Dermis blood vessel endothelial cell (primary cell): ENCODE results near the gene CLCN5. TPM values are rescaled to one million over a fixed set of nuclear protein-coding genes. Genes with fewer than 3 reads are reported as not detected.
A peak's percentile ranks its signal among the peaks of the same experiment; 100 is the strongest.

Source experiments
- DNase-seq: peaks from one replicate; pipeline ENCODE4 v3.0.0; 2010
- total RNA-seq: library from RNA; depleted of rRNA; stranded (reverse); fragments of >200 nt; gene quantifications from 2 replicates; pipeline ENCODE4 v1.2.3, GENCODE V29; 2014

The CLCN5 gene
- total RNA-seq, 1 donor from 2014 or later, result 8.7 TPM

DNA sequence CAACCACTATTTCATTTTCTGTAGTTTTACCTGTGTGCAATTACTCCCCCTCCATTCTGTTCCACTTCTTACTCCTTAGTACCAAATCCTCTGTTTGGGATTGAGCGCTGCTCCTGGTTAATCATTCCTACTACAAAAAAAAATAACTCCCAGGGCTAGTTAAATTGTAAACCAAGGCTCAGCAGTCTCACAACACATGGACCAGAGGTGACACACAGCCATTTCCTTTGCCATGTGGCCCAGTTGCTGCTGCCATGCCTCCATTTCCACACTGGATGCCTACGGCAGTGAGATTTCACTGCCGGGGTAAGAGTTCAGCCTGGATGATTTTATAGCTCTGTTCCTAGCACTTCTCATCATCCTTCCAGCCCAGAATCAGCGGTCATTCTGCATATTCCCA lies 171.2 kb downstream of the CLCN5 start:
- no peak for DNase-seq

DNA sequence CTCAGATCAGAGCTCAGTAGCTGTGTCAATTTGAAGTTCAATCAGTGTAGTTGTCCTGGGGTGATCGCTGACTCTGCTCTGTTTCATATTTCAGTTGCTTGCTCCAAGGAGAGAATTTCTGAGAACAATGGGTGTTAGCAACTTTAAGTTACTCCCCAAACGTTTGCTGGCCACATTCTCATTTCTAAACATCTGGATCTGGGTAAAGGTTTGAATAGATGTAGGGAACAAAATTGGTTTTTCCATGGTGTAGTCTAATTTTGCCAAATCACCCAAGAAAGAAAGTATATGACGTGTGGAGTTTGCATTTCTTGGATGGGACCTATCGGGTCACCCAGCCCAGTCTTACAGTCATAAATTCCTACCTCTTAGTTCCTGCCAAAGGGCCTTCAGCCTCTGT lies 174.7 kb downstream of the CLCN5 start:
- no peak for DNase-seq

DNA sequence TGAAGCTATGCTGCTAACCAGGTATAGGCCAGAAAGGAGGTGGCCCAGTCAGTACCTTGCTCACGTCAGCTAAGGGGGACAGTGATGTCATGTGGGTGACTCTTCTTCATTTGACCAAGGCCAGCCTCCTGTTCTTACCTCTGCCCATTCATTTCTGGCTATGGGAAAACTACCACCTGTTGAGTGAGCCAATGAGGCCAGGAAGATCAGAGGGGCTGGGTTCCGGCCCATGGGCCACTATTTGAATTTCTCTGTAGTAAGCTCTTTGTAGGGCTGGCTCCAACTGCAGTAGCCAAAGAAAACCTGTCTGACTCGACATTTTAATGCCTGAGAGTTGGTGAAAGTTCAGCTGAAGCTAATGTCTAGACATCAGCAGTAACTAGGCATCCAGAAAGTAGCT lies 175.8 kb downstream of the CLCN5 start:
- DNase-seq, result no peak

DNA sequence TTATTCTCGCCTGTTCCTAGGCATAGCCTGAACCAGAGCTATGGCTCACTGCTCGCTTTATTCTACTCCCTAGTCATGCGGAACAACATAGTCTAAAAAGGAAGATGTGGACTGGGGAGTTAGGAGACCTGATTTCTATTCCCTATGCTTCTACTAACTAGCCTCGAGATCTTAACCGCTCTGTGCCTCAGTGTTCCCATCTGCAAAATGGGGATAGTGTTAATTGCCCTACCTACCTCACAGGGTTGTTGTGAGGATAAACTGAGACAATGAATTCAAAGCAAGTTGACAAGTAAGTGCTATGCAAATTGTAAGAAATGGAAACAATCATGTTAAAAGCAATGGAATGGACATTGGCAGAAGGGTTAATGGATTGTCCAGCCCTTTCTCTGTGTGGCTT lies 176.4 kb downstream of the CLCN5 start:
- no peak for DNase-seq

DNA sequence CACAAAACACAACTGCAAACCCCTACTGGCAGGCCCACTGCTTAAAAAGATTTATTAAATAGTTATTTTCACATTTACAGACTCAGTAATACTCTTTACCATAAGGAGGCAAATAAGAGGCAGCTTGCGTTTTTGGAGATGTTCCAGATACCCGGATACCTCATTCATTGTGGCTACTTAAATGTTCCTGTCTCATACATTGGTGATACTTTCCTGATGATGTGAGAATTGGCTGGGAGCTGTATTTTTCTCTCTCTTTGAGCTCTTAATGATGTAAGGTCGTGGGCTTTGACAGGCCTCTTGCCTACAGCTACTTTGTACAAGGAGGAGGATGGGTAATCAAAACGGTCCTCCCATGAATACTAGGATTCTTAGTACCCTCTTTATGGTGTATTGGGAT lies 176.9 kb downstream of the CLCN5 start:
- DNase-seq, result no peak

DNA sequence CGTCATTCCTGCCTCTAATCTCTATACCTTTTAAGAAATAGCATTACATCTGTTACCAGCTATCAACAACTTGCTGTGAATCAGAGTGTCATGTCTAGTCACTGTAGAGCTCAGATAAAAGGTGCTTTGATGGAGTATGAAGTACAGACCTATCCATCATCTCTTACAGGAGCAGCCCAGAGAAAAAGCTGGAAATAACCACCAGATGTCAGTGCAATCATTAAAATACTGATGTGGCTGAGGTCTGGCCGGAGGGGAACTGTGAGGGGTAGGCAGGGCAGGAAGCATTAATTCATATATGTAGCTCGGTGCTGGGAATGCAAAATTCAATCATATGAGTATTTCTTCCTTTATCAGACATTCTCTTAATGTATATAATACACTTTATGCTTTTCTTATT lies 177.8 kb downstream of the CLCN5 start:
- peak; percentile 47 for DNase-seq

DNA sequence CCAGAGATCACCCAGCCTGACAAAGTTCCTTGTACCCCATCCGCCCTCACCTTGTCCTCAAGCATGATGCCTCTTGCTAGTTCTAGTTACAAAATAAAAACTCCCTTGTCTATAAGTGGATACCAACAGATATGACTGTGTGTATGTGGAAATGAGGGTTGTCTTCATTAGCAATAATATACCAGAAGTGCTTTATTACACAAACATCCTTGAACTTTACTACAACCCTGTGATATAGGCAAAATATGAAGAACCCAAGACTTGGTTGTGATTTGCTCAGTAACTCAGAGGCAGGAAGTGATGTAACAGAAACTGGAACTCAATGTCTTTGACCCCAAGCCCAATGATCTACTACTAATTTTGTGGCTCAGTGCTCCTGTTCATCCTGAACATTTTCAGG lies 180.8 kb downstream of the CLCN5 start:
- DNase-seq, result no peak

DNA sequence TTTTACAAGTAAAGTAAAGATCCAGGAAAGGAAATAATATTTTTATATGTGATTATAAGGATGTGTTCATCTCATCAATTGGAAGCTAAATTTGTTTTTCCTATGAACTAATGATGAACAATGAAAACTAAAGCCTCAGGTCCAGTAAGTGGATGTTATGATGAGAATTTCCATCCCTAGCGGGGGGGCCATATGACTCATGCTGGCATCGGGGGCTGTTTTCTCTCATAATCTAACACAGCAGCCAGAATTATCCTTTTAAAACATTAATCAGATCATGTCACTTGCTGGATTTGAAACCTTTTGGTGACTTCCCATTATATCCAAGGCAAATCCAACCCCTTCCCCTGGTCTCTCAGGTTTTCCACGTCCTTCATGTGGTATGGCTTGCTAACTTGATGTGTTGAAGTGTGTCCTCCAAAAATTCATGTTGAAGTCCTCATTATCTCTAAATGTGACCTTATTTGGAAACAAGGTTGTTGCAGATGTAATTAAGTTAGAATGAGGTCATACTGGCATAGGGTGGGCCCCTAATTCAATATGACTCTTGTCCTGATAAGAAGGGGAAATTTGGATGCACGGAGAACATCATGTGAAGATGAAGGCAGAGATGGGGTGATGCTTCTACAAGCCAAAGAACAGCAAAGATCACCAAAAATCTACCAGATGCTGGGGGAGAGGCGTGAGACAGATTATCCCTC lies 181.6 kb downstream of the CLCN5 start:
- DNase-seq, result peak; percentile 28

DNA sequence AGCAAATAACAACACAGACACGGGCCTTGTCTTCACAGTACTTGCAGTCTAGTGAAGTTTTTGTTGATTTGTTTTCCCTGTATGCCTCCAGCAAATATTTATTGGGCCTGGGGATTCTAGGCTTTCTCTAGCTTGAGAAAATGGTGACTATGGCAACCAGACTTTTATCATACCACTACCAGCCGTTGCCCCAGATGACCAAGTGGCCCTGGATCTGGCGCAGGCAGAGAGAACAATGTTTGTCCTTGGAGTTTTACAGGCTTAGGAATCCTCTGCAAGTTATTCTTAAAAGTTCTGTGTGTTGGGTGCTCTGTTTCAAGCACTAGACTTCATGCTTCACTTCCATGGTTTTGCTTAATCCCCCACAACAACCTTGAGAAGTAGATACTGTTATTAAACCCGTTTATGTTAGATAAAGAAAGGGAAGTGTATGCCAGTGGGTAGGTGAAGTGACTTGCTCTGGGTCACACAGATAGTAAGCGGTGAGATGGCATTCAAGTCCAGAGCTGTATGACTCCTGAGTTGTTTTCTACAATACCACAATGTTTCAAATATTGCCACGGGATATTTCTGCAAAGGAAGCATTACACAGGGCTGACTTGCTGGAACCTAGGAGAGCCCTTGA lies 183.8 kb downstream of the CLCN5 start:
- DNase-seq, result no peak

DNA sequence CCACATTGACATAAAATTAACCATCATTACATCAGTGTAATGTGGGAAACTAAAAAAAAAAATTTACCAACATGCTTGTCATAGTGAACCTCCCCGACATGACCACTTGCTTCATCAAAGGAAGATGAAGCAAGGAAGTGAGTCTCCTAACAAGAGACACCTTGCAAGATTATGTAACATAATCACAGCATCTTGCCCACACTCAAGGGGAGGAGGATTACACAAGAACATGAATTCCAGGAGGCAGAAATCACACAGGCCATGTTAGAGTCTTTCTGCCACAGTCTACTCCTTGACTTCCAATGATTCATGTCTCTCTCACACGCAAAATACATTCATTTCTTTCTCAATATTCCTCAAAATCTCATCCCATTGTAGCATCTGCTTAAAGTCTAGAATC lies 185.1 kb downstream of the CLCN5 start:
- no peak for DNase-seq

DNA sequence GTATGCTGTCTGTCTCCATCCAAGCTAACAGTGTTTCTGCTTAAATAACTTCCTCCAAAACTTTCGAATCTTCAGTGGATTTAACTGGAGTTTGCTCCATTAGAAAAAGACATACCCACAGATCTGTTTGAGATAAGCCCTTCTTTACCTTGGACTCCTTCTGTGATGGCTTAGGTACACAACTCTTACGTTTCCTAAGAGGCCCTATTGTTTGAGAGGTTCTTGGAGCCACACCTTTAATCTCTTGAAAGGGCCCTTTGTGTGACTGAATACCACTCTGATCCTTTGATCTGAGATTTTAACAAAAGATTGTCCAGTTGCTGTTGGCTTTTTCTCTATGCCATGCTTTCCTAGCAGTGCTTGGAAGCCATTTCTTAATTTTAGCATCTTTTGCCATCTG lies 185.9 kb downstream of the CLCN5 start:
- no peak for DNase-seq

DNA sequence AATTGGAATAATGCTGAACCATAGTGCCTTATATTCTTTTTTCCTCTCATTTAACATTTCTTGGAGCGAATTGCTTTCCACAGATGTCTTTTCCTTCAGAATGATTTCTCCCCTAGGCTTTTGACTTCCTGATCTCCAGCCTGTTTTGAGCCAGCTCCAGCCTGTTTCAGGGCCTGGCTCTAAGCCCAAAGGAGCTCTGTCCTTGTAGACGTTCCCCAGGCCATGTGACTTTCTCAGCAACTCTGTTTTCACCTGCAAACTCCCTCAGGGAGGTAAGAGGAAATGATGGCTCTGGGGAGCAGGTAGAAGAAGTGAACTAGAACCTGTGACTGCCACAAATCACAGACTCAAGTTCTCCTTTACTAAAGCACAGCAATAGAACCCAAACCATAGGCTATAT lies 189.3 kb downstream of the CLCN5 start:
- DNase-seq, result no peak

DNA sequence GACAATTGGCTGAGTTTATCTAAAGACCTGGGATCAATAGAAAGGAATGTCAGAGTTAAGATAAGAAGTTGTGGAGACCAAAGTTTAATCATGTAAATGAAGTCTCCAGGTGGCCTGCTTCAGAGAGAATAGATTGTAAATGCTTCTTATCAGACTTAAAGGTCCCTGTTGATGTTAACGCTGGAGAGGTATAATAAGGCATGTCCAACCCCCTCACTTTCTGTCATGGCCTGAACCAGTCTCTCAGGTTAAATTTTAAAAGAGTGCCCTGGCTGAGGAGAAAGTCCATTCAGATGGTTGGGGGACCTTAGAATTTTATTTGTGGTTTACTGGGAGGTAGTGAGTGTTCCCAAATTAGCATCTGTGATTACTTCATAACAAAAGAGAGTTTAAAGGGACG lies 191.7 kb downstream of the CLCN5 start:
- no peak for DNase-seq

DNA sequence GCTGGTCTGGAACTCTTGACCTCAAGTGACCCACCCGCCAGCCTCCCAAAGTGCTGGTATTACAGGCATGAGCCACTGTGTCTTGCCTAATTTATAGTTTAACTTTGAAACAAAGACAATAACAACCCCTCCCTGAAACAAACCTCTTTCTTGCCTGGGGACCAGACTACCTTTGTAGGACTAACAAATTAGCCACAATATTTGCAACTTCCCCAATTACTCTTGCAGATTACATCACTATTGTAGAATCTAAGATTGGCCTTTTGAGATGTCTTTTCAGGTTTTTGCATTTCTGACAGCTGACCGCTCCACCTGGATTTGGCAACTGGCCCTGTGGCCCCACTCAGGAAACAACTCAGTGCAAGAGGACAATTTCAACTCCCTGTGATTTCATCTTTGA lies 193.6 kb downstream of the CLCN5 start:
- no peak for DNase-seq

DNA sequence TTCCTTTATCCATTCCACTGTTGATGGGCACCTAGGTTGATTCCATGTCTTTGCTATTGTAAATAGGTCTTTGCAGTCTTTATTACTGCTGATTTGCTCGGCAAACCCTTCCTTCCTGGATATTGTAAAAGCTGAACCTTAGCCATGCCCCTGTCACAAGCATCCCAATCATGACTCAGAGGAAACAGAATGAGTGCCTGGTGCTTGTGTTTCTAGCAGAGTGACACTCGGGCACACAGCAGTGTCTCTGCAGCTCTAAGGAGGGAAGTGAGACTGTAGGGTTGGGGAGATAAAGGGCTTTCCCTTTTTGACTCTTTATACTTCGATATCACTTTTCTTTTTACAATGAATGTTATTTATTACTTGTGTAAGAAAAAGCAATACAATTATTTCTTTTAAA lies 195.1 kb downstream of the CLCN5 start:
- DNase-seq, result peak; percentile 14

DNA sequence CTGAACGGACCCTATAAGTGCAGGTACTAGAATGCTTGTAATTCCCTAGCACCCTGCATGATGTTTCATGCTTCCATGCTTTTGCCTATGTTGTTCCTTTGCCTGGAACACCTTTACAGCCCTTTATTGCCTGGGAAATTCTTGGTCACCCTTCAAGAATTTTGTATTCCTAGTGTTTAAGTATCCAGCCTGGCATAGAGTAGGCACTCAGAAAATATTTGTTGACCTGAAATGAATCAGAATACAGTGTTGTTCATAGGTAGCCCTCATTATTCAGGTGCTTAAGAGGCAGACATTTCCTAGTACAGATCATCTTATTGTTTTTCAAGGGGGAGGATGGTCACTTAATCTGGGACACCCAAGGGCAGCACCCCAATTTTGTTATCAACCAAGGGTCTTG lies 203.1 kb downstream of the CLCN5 start:
- DNase-seq, result no peak

DNA sequence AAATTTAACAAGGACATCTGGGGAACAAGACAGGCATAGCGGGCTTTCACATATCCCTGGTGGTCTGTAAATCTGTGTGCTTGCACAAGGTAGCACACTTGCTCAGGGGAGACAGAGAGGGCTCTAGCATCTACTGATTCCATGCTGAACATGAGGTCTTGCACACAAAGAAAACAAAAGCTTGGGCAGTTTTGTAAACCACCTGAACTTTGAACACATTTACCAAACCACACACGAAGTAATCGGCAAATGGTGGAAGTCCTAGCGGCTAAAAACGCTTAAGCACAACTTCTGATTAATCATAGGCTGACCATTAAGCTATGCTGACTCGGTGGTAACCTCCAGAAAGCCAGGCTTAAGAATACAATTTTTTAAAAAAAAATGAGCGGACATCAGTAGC lies 225.6 kb downstream of the CLCN5 start:
- DNase-seq, result no peak

Other genes starting within 250 kb of the CLCN5 start
- not detected in 2 replicates for gene PAGE1, start 226.6 kb upstream of the CLCN5 start, total RNA-seq
- not detected in 2 replicates for gene PAGE4, start 93.3 kb upstream of the CLCN5 start, total RNA-seq
- gene USP27X, start 43.1 kb upstream of the CLCN5 start, total RNA-seq, result 2.7 and 3.7 TPM in 2 replicates